NCI-H146 (cell line): Measurements from ENCODE around the gene P4HB.

Source experiments
- DNase-seq: peaks from one replicate; lab custom pipeline; 2025; lab: John Stamatoyannopoulos, UW

P4HB gene

DNA sequence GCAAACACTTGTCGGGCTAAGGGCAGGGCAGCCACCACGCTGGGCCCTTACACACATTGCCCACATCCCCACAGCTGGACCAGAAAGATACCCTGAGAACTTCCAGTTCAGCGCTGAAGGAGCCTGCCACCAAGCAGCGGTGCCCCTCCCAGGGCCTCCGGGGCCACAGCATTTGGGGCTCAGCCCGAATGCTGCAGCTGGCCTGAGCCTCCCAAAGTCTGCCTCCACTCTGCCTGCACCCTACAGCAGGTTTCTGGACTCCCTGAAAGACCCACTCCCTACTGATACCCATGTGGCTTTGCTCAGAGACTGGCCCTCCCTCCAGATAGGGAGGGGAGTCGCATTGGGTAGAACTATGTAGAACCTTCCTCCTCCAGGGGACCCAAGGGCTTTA lies 28.8 kb downstream of the P4HB start:
- DNase-seq: no peak

DNA sequence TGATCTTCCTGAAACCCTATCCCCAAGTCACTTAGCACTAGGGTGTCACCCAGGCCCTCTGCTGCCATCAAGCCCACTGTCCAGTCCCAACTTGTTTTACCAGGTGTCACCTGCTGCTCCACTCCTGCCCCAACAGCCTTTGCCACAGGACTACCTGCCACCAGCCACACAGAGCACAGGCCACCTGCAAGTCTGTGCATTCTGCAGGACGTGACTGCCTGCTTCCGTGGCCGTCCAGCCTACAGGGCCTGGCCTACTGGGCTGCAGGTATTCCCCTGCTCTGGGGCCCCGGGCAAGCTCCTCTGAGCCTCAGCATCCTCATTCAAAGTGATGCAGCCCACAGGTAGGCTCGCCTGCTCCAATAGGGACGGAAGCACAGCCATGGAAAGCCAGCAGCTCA lies 30.5 kb downstream of the P4HB start:
- no peak for DNase-seq

DNA sequence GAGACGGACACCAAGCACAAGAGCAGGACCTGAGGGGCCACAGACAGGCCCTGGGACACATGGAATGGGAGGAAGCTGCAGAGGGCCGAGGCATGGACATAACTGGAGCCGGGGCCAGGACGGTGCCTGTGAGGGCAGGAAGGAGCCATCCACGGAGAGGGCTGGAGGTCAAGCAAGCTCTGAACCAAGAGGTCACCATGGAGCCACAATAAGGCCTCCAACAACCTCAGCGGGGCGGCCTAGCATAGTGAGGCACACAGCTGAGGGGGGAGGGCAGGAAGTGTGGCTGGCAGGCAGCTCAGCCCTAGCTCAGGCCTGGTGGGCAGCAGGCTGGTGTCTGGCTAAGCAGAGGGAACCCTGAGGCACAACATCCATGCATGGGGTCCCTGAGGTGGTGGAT lies 31.7 kb downstream of the P4HB start:
- no peak for DNase-seq

DNA sequence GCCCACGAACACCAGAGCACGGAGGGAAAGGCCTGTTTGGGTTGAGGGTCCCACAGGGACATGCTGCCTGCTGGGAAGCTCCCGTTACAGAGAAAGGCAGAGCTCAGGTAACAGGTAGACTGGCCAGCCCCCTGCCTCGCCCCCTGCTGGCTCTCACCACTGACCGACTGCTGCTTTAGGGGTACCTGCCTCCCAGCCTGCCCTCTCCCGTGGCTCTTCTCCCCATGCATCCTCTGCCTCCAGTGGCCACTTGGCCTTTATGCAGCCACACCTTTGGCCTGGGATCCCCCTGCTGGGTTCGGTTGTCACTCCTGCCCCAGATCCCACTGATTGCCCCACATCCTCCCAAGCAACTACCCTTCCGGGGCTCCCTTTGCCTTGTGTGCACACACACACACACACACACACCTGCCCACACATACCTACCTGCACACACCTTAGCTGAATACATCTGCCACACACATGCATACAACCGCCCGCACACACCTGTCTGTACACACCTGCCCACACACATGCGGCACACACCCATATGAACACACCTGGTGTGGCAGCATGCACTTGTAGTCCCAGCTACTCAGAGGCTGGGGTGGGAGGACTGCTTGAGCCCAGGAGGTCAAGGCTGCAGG lies 34.4 kb downstream of the P4HB start:
- DNase-seq: no peak

DNA sequence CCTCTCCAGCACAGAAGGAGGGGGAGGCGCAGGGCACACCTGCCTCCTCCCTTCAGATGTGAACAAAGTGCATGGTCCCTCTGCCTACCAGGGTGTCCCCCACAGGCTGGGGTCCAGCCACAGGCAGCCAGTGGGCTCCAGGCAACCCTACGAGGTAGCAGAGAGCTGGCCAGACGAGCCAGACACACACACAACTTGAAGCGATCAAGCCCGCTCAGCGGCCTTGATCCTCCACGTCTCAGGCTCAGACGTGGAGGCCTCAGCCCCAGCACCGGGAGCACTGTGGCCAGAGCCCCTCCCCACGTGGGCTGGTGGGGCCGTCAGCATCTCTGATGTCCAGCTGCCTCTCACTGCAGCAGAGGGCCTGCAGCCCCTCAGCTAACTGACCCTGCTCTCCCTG lies 35.7 kb downstream of the P4HB start:
- no peak for DNase-seq

DNA sequence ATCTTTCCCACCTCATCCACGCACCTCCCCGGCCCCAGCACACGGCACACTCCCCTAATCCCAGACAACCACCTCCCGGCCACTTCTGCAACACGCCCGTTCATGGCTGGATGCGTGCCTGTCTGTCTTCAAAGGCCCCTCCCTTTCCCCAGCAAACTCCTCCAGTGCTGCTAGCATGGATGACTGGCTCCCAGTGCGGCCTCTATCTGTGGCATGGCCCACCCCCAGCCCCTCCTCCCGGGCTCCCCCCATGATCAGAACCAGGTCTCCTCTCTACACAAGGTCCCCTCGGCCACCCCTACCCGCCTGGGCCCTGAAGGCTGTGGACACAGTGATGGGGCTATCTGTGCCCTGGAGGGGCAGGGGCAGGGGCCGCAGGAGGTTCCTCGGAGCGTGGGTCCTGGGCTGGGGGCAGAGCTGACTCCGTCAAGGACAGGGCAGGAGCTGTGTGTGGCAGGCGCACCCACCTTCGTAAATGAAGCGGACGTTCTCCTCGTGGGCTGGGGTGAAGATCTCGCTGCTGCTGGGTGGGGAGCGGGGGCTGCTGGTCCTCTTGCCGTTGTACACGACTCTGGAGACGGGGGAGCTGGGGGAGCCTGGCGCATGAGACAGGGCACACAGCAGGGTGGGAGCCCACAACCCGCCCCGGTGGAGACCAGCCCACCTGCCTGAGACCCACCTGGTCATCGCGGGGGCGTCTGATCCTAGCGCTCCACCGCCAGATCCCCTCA lies 36.4 kb downstream of the P4HB start:
- DNase-seq: no peak

DNA sequence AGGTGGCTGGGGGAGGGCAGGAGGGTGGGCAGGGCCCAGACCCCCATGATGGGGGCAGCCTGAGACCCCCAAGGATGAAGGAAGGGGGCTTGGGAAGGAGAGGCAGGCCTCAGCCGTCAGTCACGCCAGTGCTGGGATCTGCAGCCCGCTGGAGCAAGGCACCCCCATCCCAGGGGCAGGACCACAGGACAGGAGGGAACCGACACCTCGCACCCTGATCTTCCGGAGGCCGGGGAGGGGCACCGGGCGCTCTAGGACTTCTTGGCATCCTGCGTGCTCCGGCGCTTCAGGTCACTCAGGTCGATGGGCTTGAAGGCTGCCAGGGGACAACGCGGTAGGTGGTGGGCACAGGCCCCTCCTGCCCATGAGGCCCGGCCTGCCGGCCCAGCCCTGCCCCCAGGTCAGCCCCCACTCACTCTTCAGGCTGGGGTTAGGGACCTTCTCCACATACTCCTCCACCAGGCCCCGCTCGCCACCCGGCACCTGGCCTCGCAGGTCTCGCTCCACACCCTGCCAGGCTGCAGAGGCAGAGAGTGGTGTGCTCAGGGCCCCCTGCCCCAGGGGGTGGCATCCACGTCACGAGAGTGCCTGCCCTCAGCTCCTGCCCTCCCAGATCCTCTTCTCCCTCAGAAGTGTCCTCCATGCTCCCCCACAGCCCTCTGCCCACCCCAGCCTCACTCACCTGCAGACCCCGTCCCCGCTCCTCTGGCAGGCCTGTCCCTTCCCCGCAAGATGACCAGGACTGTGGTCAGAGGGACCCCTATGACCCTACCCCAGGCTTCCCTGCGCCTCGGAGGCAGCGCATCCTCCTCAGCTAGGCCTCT lies 37.1 kb downstream of the P4HB start:
- no peak for DNase-seq

DNA sequence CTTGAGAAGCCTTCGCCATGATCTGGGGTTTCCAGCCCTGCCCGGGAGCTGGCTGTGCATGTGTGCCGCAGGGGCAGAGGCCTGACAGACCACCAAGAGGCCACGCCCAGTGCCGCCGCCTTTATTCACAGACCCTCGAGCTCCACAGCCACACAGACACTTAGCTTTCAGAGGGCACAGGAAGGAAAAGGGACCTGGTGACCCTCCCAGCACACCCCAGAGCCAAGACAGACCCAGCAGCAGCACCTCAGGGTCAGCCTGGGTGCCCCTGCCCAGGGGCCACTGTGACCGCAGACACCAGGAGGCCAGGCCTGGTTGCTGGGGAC lies 38.1 kb downstream of the P4HB start:
- no peak for DNase-seq

DNA sequence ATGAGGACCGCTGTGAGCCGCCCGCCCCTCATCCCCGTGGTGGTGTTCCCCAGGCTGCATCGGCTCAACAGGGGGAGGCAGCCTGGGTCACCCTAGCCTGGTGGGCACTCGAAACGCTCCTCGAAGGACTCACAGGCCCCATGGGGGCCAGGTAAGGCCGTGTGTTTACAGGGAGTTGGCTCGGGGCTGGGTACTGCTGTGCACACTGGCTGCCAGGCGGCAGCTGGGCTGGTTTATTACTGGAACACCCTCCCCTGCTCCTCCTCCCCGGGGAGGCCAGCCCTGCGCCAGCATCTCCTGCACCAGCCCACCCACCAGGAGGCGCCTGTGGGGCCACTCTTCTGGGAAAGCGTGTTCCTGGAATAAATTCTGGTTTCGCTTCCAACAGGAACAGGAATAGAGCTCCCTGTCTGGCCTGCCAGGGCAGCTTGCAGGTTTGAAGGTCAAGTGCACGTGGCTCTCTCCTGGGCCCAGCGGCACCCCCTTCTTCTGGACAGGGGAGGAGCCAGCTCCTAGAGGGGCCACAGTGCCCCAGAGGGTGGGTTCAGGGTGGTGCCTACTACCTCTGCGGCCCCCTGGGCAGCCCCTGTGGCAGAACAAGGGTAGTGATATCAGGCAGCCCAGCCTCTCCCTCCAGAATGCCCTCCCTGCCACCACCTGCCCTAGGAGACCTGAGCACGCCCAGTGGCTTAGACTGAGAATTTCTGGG lies 38.6 kb downstream of the P4HB start:
- DNase-seq: peak; percentile 47

DNA sequence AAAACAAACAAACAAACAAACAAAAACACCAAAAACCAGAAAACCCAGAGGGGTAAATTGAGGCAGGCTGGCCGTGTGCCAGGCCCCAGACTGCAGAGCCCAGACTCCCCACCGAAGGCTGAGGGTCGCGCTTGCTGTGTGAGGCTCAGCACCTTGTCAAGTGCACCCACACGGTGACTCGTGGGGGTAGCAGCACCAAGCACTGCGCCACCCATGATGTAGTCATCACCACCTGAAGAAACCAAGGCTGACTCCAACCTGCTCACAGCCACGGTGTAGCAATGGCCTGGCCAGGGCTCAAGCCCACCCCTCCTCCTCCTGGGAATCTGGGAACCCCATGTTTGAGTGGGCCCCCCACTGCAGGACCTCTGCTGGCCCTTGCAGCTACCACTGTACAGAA lies 39.2 kb downstream of the P4HB start:
- no peak for DNase-seq

DNA sequence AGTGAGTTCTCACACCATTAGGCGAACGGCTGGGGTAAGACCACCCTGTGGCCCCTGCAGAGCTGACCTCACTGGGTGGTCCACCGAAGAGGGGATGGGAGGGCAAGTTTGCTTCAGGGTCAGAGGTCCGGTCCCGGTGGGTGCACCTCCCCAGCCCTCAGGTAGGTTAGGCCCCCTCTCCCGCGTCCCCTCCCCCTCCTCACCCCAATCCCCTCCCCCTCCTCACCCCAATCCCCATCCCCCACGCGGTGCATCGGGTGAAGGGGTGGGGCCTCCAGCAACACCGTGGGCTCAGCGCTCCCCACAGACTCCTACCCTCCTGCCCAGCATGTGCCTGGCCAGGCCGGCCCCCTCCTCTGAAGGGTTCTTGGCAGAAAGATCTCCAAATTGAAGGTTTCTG lies 40.6 kb downstream of the P4HB start:
- DNase-seq: no peak

DNA sequence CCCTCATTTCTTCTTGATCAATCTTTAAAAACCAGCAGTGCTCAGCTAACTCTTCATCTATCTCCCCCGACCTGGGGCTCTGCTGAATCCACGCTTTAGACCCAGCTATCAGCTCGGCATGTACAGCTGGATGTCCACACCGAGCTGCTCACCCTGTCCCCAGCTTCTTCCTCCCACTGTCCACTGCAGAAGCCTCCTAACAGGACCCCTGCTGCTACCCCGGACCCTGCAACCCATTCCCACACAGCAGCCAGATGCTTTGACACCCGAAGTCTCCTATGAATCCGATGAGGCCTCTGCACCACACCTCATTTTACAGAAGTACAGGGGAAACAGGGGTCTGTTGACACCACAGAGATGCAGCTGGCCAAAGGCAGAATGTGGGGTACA lies 42.6 kb downstream of the P4HB start:
- no peak for DNase-seq

DNA sequence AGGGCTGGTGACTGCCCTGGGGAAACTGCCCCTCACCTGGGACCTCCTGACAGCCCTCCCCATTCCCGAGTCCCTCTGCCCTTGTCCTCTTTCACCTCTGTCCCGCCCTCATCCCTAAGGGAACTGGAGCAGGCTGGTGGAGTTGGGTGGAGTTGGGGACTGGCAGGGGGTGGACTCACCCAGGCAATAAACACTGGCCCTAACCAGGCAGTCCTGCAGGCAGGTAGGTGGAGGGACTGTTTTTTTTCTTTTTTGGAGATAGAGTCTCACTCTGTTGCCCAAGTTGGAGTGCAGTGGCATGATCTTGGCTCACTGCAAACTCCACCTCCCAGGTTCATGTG lies 44.7 kb downstream of the P4HB start:
- no peak for DNase-seq

DNA sequence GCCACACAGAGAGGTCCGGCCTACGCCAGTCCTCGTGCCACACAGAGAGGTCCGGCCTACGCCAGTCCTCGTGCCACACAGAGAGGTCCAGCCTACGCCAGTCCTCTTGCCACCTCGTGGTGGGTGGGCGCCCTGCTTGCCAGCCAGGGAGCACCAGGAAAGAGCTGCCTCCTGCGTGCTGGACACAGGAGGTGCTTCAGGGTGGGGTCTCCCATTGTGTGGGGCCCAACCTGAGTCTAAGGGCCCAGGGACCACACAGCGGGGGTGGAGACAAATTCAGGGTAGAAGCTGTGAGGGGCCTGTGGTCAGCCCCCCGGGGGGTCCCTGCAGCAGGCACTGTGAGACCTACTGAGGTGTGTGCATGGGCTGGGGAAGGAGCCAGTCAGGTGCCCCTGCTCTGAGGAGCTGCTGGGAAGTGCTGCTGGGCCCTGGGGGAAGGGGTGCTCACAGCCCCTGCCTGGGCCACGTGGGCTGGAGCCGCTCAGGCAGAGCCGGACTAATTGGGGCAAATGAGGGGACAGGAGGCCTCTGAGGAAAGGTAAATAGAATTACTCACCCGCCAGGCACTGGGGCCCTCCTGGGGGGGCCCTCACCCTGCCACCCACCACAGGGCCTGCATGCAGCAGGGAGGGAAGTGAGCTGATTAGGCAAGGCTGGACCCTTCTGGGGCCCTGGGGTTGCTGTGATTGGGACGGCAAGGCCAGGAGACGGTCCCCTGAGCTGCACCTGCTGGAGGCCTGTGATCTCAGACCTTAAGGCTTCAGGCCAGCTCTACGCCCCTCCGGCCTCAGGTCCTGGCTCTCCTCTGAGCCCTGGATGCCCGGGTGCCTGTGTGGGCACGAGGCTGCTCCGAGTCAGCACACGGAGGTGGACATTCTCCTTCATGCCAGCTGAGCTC lies 45.3 kb downstream of the P4HB start:
- peak; percentile 87 for DNase-seq

DNA sequence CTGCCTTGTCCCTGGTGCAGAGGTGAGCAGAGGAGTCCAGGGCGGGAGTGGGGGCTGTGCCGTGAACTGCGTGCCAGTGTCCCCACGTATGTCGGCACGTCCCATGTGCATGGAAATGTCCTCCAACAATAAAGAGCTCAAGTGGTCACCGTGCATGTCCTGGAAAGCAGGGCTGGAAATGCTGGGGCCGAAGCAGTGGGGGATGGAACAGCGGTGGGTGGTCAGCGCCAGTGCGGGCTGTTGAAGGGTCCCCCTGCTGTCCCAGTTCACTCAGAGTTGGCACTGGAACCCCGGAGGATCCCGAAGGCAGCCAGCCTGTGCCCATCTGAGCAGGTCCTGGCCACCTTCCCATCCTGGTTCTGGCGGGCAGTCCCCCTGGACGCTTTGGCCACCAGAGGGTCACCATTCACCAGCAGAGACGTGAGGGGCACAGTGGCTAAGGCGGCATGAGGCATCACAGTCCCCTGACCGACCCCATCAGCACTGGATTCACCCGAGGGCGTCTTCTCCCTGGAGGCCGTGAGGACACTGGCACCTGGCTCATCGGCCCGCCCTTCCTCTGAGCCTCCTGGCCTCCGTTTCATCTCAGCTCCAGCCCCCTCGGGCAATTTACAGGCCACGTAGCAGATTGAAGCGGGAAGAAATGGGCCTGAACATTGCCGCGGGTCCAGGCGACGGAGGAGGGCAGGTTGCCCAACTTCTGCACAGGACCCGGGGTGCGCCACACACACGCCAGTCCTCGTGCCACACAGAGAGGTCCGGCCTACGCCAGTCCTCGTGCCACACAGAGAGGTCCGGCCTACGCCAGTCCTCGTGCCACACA lies 46.3 kb downstream of the P4HB start:
- DNase-seq: no peak

DNA sequence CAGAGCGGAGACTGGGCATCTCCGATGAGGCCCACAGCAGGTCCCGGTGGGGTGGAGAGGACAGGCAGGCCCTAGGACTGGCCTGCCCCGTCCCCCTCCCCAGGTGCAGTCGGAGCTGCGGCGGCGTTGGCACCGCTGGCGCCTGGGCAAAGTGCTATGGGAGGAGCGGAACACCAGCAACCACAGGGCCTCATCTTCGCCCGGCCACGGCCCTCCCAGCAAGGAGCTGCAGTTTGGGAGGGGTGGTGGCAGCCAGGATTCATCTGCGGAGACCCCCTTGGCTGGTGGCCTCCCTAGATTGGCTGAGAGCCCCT lies 47.0 kb downstream of the P4HB start:
- DNase-seq: no peak

DNA sequence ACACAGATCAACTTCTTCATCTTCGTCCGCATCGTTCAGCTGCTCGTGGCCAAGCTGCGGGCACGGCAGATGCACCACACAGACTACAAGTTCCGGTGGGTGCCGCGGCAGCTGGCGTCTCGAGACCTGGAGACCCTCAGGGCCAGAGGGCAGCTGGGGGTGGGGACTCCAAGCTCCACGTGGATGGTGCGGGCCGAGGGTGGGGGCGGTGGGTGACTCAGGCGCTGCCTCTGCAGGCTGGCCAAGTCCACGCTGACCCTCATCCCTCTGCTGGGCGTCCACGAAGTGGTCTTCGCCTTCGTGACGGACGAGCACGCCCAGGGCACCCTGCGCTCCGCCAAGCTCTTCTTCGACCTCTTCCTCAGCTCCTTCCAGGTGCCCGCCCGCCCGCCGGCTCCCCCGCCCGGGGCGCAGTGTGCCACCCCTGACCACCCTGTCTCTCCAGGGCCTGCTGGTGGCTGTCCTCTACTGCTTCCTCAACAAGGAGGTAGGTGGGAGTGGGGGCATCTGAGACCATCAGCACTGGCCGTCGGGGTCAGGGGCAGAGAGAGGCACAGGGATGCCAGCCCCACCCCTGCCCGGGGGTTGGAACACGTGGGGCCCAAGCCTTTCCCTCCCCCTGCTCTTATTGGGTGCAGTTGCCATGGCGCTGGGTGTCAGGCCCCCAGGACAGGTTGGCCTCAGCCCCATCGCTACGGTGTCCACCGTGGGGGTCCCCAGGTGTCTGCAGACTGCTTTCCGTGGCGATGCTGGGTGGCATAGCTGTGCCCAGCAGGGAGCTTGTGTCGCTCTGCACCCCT lies 47.6 kb downstream of the P4HB start:
- DNase-seq: no peak

DNA sequence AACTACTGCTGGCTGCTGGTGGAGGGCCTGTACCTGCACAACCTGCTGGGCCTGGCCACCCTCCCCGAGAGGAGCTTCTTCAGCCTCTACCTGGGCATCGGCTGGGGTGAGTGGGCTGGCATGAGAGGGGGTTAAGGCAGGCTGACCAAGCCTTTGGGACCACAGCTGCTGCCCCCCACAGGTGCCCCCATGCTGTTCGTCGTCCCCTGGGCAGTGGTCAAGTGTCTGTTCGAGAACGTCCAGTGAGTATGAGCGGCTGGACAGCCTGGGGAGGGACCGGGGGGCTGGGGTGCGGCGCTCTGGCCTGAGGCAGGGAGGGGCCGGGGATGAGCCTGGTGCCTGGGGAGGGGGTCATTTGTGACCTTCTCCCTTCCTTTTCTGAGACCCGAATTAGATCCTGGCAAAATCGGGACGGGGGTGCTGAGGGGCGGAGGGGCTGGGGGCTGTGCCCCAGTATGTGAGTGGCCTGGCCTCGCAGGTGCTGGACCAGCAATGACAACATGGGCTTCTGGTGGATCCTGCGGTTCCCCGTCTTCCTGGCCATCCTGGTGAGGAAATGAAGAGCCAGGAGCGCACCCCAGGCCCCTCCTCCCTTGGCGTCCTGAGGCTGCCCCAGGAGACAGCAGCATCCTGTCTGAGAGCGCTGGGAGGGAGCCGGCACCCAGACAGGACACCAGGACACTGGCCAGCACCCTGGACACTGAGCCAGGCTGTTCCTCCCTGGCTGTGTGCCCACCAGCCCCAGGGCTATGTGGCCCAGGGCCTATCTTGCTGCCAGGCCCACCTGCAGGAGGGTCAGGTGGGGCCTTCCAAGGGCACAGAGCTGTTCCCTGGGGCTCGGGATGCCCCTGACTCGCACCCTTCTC lies 48.4 kb downstream of the P4HB start:
- no peak for DNase-seq
